Caco-2 (cell line): ENCODE data around the gene CHD9. TPM values are rescaled to one million over a fixed set of nuclear protein-coding genes. Genes with fewer than 3 reads are reported as not detected.

ENCODE experiments used
- BruUV-seq: library from RNA; stranded (reverse); fragments of 400-500 nt; replicated peaks from 2 replicates; lab custom pipeline; 2021; lab: Mats Ljungman, UMichigan
- CTCF ChIA-PET: fragments of 300-600 bp; sonication (Branson Sonifier 250); formaldehyde crosslinking; loops from one replicate; lab custom pipeline; 2022; ENCODE audit warnings: antibody characterized with exemption; lab: Charles Lee
- POLR2A ChIA-PET: fragments of 300-600 bp; sonication (Branson Sonifier 250); formaldehyde crosslinking; loops from one replicate; lab custom pipeline; 2022; ENCODE audit warnings: antibody characterized with exemption; lab: Charles Lee
- DNase-seq, 2 experiments: peaks; one replicate each; pipeline versions ENCODE4 v3.0.0 to v3.0.0-alpha.2; 2020 to 2022
- H3K27me3 ChIP-seq: replicated peaks from 2 replicates; pipeline ENCODE4 v1.6.0; 2011; ENCODE audit warnings: low read length; ENCODE audit not compliant: control insufficient read depth, insufficient read depth
- H3K36me3 ChIP-seq: 2 replicates; pipeline ENCODE4 v1.5.1; 2011; ENCODE audit warnings: low read length; ENCODE audit not compliant: control insufficient read depth, insufficient read depth
- H3K4me1 ChIP-seq: fragments of 250-450 bp; sonication (Bioruptor Pico); 2 replicates; pipeline ENCODE4 v1.5.1; 2020; ENCODE audit warnings: mild to moderate bottlenecking
- H3K4me3 ChIP-seq: 2 replicates; pipeline ENCODE4 v1.5.1; 2011; ENCODE audit warnings: low read depth, mild to moderate bottlenecking, control low read depth, low read length
- H3K9me3 ChIP-seq: fragments of 250-450 bp; sonication (Bioruptor Pico); 2 replicates; pipeline ENCODE4 v1.5.1; 2020; ENCODE audit warnings: mild to moderate bottlenecking, moderate library complexity
- H3K27ac Mint-ChIP-seq: one replicate; pipeline ENCODE4 v1.8.0; 2022; ENCODE audit warnings: mixed read lengths; ENCODE audit not compliant: unreplicated experiment
- H3K27me3 Mint-ChIP-seq: one replicate; pipeline ENCODE4 v1.8.0; 2022; ENCODE audit warnings: mixed read lengths; ENCODE audit not compliant: insufficient read depth, unreplicated experiment
- H3K36me3 Mint-ChIP-seq: one replicate; pipeline ENCODE4 v1.8.0; 2022; ENCODE audit warnings: mild to moderate bottlenecking, mixed read lengths; ENCODE audit not compliant: insufficient read depth, unreplicated experiment
- H3K4me1 Mint-ChIP-seq: one replicate; pipeline ENCODE4 v1.8.0; 2022; ENCODE audit warnings: low read depth, mixed read lengths; ENCODE audit not compliant: unreplicated experiment
- H3K4me3 Mint-ChIP-seq: one replicate; pipeline ENCODE4 v1.8.0; 2022; ENCODE audit warnings: mild to moderate bottlenecking, moderate library complexity, mixed read lengths; ENCODE audit not compliant: unreplicated experiment
- H3K9me3 Mint-ChIP-seq: one replicate; pipeline ENCODE4 v1.8.0; 2022; ENCODE audit warnings: mixed read lengths; ENCODE audit not compliant: unreplicated experiment
- intact Hi-C: fragments of 100-400 bp; cut with micrococcal nuclease; formaldehyde crosslinking; loops from one replicate; pipeline ENCODE4 v1.10.0; 2022; ENCODE audit not compliant: unreplicated experiment
- total RNA-seq: library from RNA; stranded (reverse); gene quantifications from 2 replicates; pipeline ENCODE4 v1.2.3, GENCODE V29; 2022
- TF ChIP-seq, protein P1 (sequence below), 2 experiments: fragments of 200-600 bp in 1 of 2; IDR thresholded peaks; 1 replicate in 1 of 2; 2 replicates in 1 of 2; pipeline versions ENCODE4 v1.5.1 to v1.8.0; 2011 to 2022; ENCODE audit warnings: antibody characterized with exemption in 1 of 2, control low read depth in 1 of 2, inconsistent platforms in 1 of 2, low read depth in 1 of 2, low read length in 1 of 2, mild to moderate bottlenecking in 1 of 2, moderate library complexity in 1 of 2; ENCODE audit not compliant: insufficient read depth in 1 of 2, severe bottlenecking in 1 of 2, unreplicated experiment in 1 of 2

CHD9 gene
- total RNA-seq, 1 experiment from 2014 or later = 29.1 TPM

DNA sequence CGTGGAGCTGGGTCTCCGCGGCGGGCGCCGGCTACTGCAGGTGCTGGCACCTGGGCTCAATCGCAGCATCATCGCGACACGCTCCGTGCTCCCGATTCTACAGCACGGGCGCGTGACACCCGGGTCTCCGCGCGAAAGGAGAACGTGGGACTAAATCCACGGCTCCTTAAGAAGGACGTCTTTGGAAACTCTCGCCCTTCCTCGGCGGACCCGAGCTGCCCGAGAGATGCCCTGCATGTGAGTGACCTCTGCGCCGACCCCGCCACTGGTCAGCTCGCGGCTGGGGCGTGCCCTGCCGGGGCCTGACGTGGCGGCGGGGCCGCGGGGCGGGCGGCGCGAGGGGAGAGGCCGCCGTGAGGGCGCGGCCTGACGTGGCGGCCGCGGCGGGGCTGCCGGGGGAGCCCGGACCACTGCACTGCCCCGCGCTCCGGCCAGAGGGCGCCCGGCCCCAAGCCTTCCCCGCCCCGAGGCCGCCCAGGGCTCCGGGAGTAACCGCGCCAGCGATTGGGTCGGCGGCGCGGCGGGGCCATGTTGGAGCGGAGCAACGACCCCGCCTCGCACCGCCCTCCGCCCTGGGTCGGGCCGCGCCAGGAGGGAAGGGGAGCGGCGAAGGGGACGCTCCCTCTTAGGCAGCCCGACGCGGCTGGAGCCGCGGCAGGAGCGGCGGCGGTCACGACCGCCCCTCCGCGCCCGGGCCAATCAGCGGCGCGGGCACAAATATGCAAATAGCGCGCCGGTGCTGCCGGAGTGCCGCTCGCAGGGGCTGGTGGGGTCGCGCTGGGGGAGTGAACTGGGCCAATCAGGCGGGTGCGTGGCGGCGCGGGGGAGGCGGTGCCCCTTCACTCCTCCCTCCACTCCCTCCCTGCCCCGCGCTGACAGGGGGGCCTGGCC, 75.6 kb downstream of the CHD9 start:
- H3K4me3 Mint-ChIP-seq = peak overlapping the region; percentile 83
- H3K4me1 ChIP-seq = peaks cover 28% of the 10 kb centered on the region
- no peaks in the 10 kb centered on the region for H3K9me3 Mint-ChIP-seq
- H3K4me1 Mint-ChIP-seq = peaks cover 26% of the 10 kb centered on the region
- ChIA-PET POLR2A (interaction anchor here (0.6 to 1.3 kb wide), 5 partner anchors 18 to 638 kb away, joined by 3 to 8 read pairs (median 4); partner anchors contain the start of gene CHD9), CTCF (interaction anchor here (1.2 to 1.7 kb wide), 3 partner anchors 19 to 78 kb away, joined by 4 to 7 read pairs (median 7); partner anchors contain the start of gene CHD9)
- H3K36me3 ChIP-seq = no peaks in the 10 kb centered on the region
- H3K27ac Mint-ChIP-seq = peak overlapping the region; percentile 92
- peaks cover 6% of the 10 kb centered on the region for H3K36me3 Mint-ChIP-seq
- H3K27me3 Mint-ChIP-seq = no peaks in the 10 kb centered on the region
- no TSS peak for BruUV-seq
- DNase-seq = peak; percentile 97 to 98
- intact Hi-C loops = loop anchor here (1.0 to 10.0 kb wide), 5 partner anchors 30 to 304 kb away; partner anchors contain the start of gene RBL2
- no peaks in the 10 kb centered on the region for H3K27me3 ChIP-seq
- H3K4me3 ChIP-seq = peak overlapping the region; percentile 98
- TF ChIP-seq, protein P1, sequence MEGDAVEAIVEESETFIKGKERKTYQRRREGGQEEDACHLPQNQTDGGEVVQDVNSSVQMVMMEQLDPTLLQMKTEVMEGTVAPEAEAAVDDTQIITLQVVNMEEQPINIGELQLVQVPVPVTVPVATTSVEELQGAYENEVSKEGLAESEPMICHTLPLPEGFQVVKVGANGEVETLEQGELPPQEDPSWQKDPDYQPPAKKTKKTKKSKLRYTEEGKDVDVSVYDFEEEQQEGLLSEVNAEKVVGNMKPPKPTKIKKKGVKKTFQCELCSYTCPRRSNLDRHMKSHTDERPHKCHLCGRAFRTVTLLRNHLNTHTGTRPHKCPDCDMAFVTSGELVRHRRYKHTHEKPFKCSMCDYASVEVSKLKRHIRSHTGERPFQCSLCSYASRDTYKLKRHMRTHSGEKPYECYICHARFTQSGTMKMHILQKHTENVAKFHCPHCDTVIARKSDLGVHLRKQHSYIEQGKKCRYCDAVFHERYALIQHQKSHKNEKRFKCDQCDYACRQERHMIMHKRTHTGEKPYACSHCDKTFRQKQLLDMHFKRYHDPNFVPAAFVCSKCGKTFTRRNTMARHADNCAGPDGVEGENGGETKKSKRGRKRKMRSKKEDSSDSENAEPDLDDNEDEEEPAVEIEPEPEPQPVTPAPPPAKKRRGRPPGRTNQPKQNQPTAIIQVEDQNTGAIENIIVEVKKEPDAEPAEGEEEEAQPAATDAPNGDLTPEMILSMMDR (IDR thresholded peaks at IDR 0.05; ENCODE audit: insufficient read depth in 1 of 2, low read depth in 1 of 2, low read length in 1 of 2, severe bottlenecking in 1 of 2, unreplicated experiment in 1 of 2) = peak; percentile 65 to 68
- no peaks in the 10 kb centered on the region for H3K9me3 ChIP-seq

DNA sequence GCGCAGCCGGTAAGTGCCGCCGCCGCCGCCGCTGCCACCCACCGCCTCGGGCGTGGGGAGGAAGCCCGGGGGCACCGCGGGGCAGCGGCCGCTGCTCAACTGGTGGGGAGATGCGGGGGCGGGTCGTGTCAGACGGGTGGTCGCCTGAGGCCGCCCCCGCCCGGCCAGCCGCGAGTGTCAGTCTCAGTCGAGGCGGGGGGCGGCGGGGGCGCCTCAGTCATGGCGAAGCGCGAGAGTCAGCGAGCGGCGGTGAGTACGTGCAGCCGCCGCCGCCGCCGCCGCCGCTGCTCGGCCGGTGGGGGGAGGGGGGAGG, 76.2 kb downstream of the CHD9 start:
- H3K36me3 ChIP-seq = no peaks in the 10 kb centered on the region
- TF ChIP-seq, protein P1 (IDR thresholded peaks at IDR 0.05; ENCODE audit: insufficient read depth in 1 of 2, low read depth in 1 of 2, low read length in 1 of 2, severe bottlenecking in 1 of 2, unreplicated experiment in 1 of 2) = no peak
- DNase-seq = no peak
- H3K4me1 Mint-ChIP-seq = peaks cover 26% of the 10 kb centered on the region
- no peaks in the 10 kb centered on the region for H3K27me3 Mint-ChIP-seq
- H3K9me3 Mint-ChIP-seq = no peaks in the 10 kb centered on the region
- no TSS peak for BruUV-seq
- POLR2A ChIA-PET = no interaction called here
- no peaks in the 10 kb centered on the region for H3K9me3 ChIP-seq
- no peaks in the 10 kb centered on the region for H3K27me3 ChIP-seq
- CTCF ChIA-PET = no interaction called here
- H3K4me3 ChIP-seq = peak overlapping the region; percentile 98
- H3K36me3 Mint-ChIP-seq = peaks cover 6% of the 10 kb centered on the region
- peaks cover 28% of the 10 kb centered on the region for H3K4me1 ChIP-seq
- peak overlapping the region; percentile 55 for H3K27ac Mint-ChIP-seq
- H3K4me3 Mint-ChIP-seq = peak overlapping the region; percentile 83
- intact Hi-C loops = loop anchor here (10.0 kb wide), 1 partner anchor 304 kb away; the partner anchor contains the start of gene RBL2

DNA sequence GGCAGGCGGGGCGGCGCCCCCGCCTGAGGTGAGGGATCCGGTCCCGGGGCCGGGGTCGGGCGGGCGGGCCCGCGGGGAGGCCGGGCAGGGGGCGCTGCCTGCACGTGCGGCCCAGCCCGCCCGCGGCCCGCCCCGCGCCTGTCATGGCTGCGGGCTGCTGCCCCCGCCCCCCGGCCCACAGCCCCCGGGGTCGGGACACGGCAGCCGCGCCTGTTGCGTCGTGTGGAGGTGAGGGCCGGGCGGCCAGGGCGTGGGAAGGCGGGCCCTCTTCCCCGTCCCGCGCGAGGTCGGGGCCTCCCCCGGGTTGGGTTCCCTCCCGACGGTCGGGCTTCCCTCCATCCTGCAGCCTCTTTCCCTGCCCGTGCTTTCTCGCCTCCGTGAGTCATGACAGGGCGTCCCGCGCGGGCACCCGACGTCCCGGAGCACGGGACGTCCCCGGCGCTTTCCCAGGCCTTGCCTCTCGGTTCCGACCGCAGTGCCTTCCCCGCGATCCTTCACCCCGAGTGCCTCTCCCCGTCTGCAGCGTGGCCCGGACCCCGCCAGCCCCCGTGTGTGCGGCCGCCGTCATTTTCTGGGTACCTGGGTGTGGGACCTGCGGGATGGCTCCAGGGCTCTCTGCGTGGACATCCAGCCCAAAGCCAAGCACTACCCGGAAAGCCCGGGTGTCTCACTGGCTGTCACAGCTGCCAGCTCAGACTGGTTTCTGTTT, 76.7 kb downstream of the CHD9 start:
- peaks cover 26% of the 10 kb centered on the region for H3K4me1 Mint-ChIP-seq
- peak overlapping the region; percentile 98 for H3K4me3 ChIP-seq
- H3K9me3 Mint-ChIP-seq = no peaks in the 10 kb centered on the region
- no peaks in the 10 kb centered on the region for H3K36me3 ChIP-seq
- no peaks in the 10 kb centered on the region for H3K27me3 Mint-ChIP-seq
- H3K4me3 Mint-ChIP-seq = peak overlapping the region; percentile 83
- BruUV-seq = no TSS peak
- intact Hi-C loops = loop anchor here (10.0 kb wide), 1 partner anchor 303 kb away; the partner anchor contains the start of gene RBL2
- H3K9me3 ChIP-seq = no peaks in the 10 kb centered on the region
- peaks cover 28% of the 10 kb centered on the region for H3K4me1 ChIP-seq
- H3K27me3 ChIP-seq = no peaks in the 10 kb centered on the region
- TF ChIP-seq, protein P1 (IDR thresholded peaks at IDR 0.05; ENCODE audit: insufficient read depth in 1 of 2, low read depth in 1 of 2, low read length in 1 of 2, severe bottlenecking in 1 of 2, unreplicated experiment in 1 of 2) = no peak
- DNase-seq = peak; percentile 60 to 68
- CTCF ChIA-PET = interaction anchor here (0.9 kb wide), 1 partner anchor 77 kb away, joined by 3 read pairs; no protein-coding TSS in a partner anchor
- H3K27ac Mint-ChIP-seq = peak overlapping the region; percentile 81
- POLR2A ChIA-PET = no interaction called here
- peaks cover 6% of the 10 kb centered on the region for H3K36me3 Mint-ChIP-seq
